GM21515 (cell line): Measurements from ENCODE around the gene PFKFB2.
A peak's percentile ranks its signal among the peaks of the same experiment; 100 is the strongest.

Experiments used
- ATAC-seq: cut with Tn5 transposase; IDR thresholded peaks from one replicate; pipeline ENCODE4 v1.9.1; 2021; ENCODE audit not compliant: unreplicated experiment

Gene PFKFB2

DNA sequence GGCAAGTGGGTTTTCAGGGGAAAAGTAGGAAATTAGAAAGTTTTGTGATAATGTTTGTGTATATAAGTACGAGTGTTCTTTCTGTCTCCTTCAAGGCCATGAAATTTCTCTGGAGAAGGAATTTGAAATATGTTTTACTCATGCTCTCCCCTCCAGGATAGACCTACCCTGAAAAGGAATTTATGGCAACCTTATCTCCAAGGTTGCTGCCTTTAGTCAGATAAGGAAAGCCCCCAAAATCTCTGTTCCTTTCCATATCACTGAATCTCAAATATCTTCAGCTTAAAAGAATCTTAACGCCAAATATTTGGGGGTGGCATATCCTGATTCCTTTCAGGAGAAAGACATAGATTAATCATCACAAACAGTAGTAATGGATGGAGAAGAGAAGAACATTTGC lies 35.1 kb downstream of the PFKFB2 start:
- ATAC-seq = no peak

DNA sequence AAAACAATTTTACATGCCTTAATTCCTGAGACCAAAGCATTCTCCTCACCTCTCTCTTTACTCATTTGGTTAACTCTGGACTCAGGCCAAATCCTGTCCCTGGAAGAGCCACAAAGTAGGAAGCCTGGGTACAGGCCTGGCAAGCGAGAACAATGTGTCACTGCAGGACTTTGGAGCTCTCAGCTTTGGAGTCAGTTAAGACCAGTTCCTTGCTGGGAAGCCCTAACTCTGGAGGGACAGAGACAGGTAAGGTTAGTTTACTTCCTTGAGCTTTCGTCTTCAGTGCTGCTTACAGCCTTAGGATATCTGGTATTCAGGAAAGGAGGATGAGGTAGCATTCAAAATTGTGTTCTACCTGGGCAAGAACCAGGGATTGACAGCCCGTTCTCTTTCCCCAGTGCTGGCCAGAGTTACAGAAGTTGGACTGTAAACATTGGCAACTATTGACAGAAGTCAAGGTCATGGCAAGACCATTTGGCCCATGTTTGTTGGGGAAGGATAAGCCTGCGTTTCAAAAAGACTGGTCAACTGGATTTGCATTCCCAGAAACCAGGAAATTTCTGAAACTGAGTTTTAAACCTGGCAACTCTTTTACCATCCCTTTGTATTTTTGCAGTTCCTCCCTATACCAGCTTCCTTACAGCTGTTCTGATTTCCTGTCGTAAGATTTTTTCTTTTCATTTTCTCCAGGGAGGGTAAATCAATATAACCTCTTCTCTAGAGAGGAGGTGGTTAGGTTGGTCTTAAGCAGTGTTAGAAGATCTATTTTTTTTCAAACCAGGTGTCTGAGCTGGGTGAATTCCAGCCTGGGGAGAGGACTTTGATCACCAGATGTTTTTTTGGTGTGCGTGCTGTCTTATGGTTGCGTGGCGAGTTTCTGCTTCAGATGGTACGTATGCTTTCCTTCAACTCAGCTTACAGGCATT lies 35.9 kb downstream of the PFKFB2 start, which contains the start of gene C4BPB:
C4BPB (plus strand) TSS at position 160 of the 926 bp plus-strand sequence; CDS start at position 832, 672 bp downstream.
- ATAC-seq = no peak

DNA sequence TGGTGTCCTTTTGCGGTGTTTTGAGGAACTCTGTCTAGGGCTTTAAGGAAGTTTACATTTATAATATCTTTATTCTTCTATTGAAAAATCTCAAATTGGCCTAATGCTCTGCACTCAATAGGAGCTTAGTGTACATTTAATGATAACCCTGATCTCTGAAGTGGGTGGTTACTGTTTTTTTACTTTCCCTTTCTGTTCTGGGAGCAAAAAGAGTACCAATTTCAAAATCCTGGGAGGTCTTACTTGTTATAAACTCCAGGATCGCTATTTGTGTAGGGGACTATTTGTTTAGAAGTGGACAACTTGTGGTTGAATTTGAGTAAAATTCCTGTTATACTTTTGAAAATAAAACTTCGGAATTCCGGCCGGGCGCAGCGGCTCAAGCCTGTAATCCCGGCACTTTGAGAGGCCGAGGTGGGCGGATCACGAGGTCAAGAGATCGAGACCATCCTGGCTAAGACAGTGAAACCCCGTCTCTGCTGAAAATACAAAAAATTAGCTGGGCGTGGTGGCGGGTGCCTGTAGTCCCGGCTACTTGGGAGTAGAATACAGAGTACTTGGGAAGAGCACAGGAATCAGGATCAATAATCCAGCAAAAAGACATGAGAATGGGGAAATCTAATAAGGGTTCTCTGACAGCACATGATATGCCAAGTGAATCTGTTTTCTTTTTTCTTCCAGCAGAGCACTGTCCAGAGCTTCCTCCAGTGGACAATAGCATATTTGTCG lies 36.7 kb downstream of the PFKFB2 start:
- no peak for ATAC-seq

DNA sequence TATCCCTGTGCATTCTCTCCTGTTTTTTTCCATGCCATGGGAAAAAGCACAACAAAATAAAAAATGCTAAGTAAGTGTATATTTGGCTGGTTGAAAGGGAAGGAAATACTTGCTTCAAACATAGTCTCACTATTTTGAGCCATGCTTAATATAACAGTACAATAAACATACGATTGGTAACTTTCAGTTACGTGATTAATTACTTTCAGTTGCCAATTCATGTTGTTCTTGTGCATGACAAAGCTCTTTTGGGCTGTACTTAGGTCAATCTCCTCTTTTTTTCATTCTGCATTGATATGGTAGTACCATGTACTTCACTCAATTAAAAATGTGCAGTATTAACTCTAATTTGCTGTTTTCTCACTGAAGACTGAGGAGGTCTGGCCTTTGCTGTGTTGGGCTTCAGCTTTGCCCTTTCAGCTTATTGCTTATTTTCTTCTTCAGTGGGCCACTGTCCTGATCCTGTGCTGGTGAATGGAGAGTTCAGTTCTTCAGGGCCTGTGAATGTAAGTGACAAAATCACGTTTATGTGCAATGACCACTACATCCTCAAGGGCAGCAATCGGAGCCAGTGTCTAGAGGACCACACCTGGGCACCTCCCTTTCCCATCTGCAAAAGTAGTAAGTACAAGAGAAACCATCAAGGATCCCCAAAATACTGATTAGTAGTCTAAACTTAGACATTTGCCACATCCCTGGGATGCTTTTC lies 38.3 kb downstream of the PFKFB2 start:
- ATAC-seq = no peak

DNA sequence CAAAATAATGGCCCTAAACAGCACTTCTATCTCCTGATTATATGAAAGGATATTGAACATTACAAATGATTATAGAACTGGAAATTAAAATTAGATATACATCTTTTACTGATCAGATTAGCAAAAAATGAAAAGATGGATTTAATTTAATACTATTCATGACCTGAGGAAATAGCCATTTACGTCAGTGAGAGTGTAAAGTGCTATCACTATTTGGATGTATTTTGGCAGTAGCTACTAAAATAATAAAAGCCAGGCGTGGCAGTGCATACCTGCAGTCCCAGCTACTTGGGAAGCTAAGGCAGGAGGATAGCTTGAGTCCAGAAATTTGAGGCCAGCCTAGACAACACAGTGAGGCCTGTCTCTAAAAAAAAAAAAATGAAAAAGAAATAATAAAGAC lies 40.9 kb downstream of the PFKFB2 start:
- no peak for ATAC-seq

DNA sequence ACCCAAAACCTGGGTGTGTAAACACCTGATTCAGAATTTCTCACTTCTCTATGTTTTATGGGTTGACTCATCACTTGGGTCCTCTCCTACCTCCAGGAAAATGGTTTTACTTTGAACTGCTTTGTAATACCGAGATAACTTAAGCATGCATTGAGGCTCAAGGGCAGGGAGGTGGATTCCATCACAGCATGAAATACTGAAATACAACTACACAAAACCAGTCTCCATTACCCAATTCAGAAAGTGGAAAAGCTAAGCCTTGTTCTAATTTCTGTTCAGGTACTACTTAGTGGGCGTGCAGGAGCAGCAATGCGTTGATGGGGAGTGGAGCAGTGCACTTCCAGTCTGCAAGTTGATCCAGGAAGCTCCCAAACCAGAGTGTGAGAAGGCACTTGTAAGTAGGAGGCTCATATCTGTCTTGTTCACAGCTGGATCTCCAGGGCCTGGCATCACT lies 44.8 kb downstream of the PFKFB2 start:
- ATAC-seq = peak; percentile 86

DNA sequence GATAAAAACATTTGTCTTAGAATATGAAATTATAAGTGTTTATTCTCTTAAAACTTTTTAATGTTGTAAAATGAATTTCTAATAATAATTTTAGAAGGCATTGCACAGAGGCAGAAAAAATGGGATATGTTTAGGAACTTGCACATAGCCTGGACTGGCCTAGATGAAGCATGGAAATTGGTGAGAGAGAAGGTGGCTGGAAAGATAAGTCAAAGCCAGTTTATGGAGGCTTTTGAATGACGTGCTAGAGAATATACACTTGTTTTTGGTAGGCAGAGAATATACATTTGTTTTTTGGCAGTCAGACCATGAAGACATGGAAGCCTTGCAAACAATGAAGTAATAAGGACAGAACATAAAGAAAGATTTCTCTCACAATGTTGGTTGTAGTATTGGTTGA lies 48.6 kb downstream of the PFKFB2 start:
- ATAC-seq = no peak

DNA sequence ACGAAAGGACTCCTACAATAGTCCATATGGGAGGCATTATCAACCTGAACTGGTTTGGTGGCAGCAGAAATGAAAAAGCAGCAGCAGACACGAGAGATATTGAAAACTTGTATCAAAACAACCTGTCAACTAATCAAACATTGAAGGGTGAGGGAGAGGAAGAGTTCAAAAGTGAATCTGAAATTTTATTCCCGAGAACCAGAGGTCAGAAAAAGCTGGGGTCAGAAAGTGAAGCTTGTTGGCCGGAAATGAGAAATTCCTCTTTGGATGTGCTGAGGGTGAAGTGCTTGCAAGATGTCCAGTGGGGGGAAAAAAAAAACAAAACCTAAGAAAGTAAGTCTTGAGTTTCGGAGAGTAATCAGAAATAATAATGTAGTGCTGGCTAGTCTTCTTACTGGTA lies 49.1 kb downstream of the PFKFB2 start:
- no peak for ATAC-seq

DNA sequence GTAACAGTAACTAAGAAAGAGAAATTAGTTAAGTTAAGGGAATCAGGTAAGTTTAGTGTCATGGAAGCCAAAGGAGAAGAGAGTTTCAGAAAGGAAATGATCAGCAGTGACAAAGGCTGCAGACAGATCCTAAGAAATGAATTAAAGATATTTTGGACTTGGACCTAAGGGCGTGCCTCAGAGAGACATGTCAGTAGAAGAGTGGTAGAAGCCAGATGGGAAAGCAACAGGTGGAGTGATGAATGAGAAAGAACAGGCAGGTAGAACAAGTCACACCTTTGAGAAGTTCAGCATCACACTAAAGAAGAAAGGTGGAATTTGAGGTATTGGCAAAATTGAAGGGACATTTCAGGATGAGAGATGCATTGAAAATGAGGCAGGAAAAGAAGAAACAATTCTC lies 49.6 kb downstream of the PFKFB2 start:
- ATAC-seq = no peak

DNA sequence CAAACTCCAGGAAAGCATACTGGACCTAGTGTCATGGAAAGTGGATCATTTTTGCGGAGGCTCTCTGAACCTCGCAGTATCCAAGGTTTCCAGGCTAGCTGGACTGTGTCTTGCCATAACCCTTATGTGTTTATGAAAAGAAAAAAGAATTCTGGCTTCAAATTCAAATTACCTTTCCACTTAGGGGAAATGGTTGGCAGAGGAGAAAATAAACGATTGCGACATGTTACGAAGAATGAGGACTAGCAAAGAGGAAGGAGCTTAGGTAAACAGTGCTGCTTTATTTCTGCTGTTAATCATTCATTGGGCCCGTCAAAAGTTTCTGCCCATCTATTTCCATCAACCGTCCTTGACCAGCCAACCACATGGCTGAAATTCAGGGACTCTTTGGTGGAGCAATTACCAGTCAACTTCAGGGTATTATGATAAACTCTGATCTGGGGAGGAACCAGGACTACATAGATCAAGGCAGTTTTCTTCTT lies 50.9 kb downstream of the PFKFB2 start, which contains the start of gene C4BPA:
C4BPA (plus strand) TSS at position 342 of the 482 bp plus-strand sequence. CDS start 8,793 bp downstream, outside the sequence.
- no peak for ATAC-seq

DNA sequence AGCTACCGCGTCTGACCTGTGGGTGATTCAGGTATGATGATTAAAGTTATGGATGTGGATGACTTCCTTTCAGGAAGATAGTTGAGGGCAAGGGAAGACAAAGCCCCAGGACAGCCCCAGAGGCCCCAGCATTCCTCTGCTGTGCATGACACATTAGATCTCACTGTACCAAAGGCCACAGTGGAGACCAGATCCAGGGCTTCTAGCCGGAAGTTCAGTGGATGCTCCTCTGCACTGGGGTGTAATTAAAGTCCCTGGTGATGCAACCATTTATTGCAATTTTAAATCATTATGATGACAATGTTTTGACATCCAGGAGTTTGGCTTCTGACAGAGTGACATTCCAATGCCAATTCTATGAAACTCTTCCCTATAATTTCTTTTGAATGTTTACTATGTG lies 55.9 kb downstream of the PFKFB2 start:
- no peak for ATAC-seq

DNA sequence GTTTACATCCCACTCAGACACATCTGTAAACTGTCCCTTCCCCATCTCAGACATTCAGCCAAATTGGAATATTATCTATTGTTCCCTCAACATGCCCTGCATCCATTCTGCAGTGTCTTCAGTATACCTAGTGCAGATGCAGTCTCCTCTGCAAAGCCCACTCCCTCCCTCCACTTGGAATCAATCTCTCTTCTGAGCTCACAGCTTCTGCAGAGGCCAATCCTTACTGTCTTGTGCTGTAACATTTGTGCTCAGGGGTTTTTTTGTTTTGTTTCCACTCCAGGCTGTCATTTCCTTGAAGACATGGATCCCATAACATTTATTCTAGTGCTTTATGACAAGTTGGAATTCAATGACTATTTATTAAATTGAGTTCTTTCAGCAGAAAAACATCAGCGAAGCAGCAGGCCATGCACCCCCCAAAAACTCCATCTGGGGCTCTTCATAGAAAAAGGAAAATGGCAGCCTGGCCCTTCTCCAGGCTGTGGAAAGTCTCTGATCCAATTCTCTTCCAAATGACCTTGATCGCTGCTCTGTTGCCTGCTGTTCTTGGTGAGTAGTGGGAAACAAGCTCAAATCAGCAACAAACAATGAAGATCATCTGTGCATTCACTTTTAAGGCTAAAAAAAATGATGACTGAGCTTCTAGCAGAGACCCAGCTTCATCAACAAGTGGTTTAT lies 59.7 kb downstream of the PFKFB2 start:
- ATAC-seq = no peak

DNA sequence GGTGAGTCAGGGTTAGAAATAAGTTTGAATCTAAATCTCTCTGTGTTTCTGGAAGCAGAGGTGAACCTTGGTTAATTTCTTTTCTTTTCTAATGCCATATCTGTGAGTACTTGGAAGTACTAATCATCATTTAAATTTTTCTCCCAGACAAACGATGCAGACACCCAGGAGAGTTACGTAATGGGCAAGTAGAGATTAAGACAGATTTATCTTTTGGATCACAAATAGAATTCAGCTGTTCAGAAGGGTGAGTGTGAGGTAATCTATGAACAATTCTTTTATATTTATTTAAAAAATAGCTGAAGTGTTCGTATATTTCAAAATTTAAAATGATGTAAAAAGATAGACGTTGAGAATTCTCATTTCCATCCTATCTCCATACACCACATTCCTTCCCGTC lies 62.2 kb downstream of the PFKFB2 start:
- ATAC-seq = no peak

DNA sequence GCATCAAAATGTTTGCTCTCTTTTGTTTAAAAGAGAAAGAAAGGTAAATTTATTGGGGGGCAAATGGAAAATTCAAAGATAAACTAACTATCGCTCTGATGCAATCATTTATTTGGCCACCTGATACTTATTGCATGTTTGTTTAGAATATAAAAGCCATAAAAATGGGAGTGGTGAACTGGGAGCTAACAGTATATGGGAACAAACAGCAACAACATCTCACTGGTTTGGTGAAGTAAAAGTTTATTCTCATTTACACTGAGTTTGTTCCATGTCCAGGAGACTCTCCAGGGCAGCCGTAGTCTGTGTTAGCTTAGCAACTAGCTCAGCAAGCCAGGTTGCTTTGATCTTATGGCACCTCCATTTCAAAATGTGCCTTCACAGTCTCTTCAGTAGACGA lies 71.3 kb downstream of the PFKFB2 start:
- ATAC-seq = no peak

DNA sequence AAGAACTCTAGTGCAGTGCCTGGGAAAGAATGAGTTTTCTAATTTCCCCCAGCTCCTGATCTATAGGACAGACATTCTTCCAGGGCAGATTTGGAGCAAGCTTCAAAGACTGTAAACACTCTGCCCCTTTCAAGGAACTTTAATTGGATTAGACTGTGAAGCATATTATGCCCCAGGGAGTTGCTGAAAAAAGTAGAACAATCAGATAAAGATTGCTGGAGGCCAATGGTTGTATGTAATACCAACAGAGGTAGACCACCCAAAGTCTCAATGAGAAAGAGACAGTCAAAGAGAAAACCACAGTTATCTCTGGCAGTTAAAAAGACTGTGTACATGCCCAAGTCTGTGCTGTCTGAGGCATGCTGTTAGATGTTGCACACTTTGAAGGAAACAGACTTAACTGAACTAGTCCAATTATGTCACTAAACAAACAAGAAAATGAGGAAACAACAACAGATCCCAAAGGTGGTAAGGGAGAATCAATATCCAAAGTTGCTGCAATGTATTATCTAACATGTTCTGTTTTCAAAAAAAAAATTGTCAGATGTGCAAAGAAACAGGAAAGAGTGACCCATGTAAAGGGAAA lies 75.4 kb downstream of the PFKFB2 start:
- no peak for ATAC-seq

DNA sequence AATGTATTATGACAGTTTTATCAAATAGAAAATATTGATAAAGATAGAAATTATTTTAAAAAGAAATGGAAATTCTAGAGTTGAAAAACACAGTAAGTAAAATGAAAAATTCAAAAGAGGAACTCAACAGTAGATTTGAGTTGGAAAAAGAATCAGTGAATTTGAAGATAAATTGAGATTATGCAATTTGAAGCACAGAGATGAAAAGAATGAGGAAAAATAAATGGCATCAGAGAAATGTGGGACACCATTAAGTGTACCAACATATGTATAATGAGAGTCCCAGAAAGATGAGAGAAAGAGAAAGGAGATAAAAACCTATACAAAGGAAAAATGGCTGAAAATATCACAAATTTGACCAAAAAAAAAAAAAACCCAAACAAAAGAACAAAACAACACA lies 76.0 kb downstream of the PFKFB2 start:
- no peak for ATAC-seq
